ENCODE data around the gene HGF. TPM values are rescaled to one million over a fixed set of nuclear protein-coding genes. Genes with fewer than 3 reads are reported as not detected.

Gene HGF
- polyA plus RNA-seq, 3 donors = 18.6 to 24.0 (median 18.9) TPM

GRCh38 chr7:81751619-81752317 lies 18.1 kb downstream of the HGF start:
- H3K27me3 ChIP-seq (ENCODE audit: control insufficient read depth in 2 of 2, insufficient read depth in 2 of 2, low read length in 2 of 2) = no peaks in the 10 kb centered on the region
- no peaks in the 10 kb centered on the region for H3K9me3 ChIP-seq (replicated peaks in 1 of 2; ENCODE audit: control insufficient read depth in 1 of 2, insufficient read depth in 1 of 2, low read length in 2 of 2)
- WGBS (ENCODE audit: insufficient coverage) = no CpG with 5 or more reads among the region's 9 CpGs
- peaks cover 10 to 18% of the 10 kb centered on the region in 2 donors for H3K4me1 ChIP-seq (ENCODE audit: control insufficient read depth in 1 of 2, insufficient read depth in 2 of 2, low read length in 2 of 2)
- H3K4me2 ChIP-seq (replicated peaks; ENCODE audit: extremely low read depth, low read length, poor library complexity, severe bottlenecking) = no peak overlapping the region
- intact Hi-C loops (cut with micrococcal nuclease) = no loop called here
- no peak for DNase-seq
- Mint-ChIP-seq H3K4me1 (peaks cover 27% of the 10 kb centered on the region), H3K36me3 (peaks cover 34 to 45% of the 10 kb centered on the region in 2 donors), H3K27me3 (ENCODE audit: low read depth in 3 of 3) (no peaks in the 10 kb centered on the region), H3K4me3 (no peak overlapping the region), H3K27ac (peak overlapping the region in 1 of 7 donors; percentile 37), H3K9me3 (no peaks in the 10 kb centered on the region)
- TF ChIP-seq CTCF (IDR thresholded peaks at IDR 0.05) = no peak
- no peak overlapping the region for H2AFZ ChIP-seq (ENCODE audit: insufficient read depth, low read depth, low read length, poor library complexity, severe bottlenecking)
- peaks cover 27 to 55% of the 10 kb centered on the region in 2 donors for H3K36me3 ChIP-seq (replicated peaks in 1 of 2; ENCODE audit: control insufficient read depth in 1 of 2, insufficient read depth in 2 of 2, low read length in 2 of 2)
- no peak overlapping the region for H3K9ac ChIP-seq (ENCODE audit: insufficient read depth, low read length, poor library complexity, severe bottlenecking)
- H3K27ac ChIP-seq (ENCODE audit: low read depth in 1 of 2, low read length in 2 of 2) = peak overlapping the region in 1 of 2 donors; percentile 59
- peaks cover 7% of the 10 kb centered on the region for H3K79me2 ChIP-seq (ENCODE audit: insufficient read depth, low read length)
- no peaks in the 10 kb centered on the region for H4K20me1 ChIP-seq (ENCODE audit: insufficient read depth, low read length)
- no peak overlapping the region for H3K4me3 ChIP-seq (replicated peaks in 1 of 3; ENCODE audit: low read depth in 2 of 3, low read length in 3 of 3)

- peaks cover 0 to 1% (median 0%) of the 10 kb centered on the region in 3 donors for H3K27me3 Mint-ChIP-seq (ENCODE audit: low read depth in 3 of 3)
- Histone ChIP-seq H3K9ac (ENCODE audit: insufficient read depth, low read length, poor library complexity, severe bottlenecking) (no peak overlapping the region), H3K79me2 (ENCODE audit: insufficient read depth, low read length) (no peaks in the 10 kb centered on the region), H2AFZ (ENCODE audit: insufficient read depth, low read depth, low read length, poor library complexity, severe bottlenecking) (no peak overlapping the region), H3K4me3 (replicated peaks in 1 of 3; ENCODE audit: low read depth in 2 of 3, low read length in 3 of 3) (no peak overlapping the region), H3K27me3 (ENCODE audit: control insufficient read depth in 2 of 2, insufficient read depth in 2 of 2, low read length in 2 of 2) (no peaks in the 10 kb centered on the region), H3K27ac (ENCODE audit: low read depth in 1 of 2, low read length in 2 of 2) (no peak overlapping the region), H3K36me3 (replicated peaks in 1 of 2; ENCODE audit: control insufficient read depth in 1 of 2, insufficient read depth in 2 of 2, low read length in 2 of 2) (peaks cover 35 to 69% of the 10 kb centered on the region in 2 donors), H3K4me1 (ENCODE audit: control insufficient read depth in 1 of 2, insufficient read depth in 2 of 2, low read length in 2 of 2) (no peaks in the 10 kb centered on the region), H3K4me2 (replicated peaks; ENCODE audit: extremely low read depth, low read length, poor library complexity, severe bottlenecking) (no peak overlapping the region), H4K20me1 (ENCODE audit: insufficient read depth, low read length) (no peaks in the 10 kb centered on the region), H3K9me3 (replicated peaks in 1 of 2; ENCODE audit: control insufficient read depth in 1 of 2, insufficient read depth in 1 of 2, low read length in 2 of 2) (no peaks in the 10 kb centered on the region)
- intact Hi-C loops (cut with micrococcal nuclease) = no loop called here
- no peaks in the 10 kb centered on the region for H3K9me3 Mint-ChIP-seq
- no peak overlapping the region for H3K27ac Mint-ChIP-seq
- no CpG with 5 or more reads among the region's 2 CpGs for WGBS (ENCODE audit: insufficient coverage)
- H3K36me3 Mint-ChIP-seq = peaks cover 44 to 68% of the 10 kb centered on the region in 2 donors
- no peak for TF ChIP-seq CTCF (IDR thresholded peaks at IDR 0.05)
- no peak for DNase-seq
- H3K4me3 Mint-ChIP-seq = no peak overlapping the region
- H3K4me1 Mint-ChIP-seq = no peaks in the 10 kb centered on the region
These were observed 24.2 kb downstream of the HGF start for GRCh38 chr7:81745637-81746036.
